AML-193 (cell line): Measurements from ENCODE around the gene CHST8.

ENCODE experiments used
- DNase-seq, 2 experiments: peaks; one replicate each; lab custom pipeline; 2025; lab: John Stamatoyannopoulos, UW

Gene CHST8

DNA sequence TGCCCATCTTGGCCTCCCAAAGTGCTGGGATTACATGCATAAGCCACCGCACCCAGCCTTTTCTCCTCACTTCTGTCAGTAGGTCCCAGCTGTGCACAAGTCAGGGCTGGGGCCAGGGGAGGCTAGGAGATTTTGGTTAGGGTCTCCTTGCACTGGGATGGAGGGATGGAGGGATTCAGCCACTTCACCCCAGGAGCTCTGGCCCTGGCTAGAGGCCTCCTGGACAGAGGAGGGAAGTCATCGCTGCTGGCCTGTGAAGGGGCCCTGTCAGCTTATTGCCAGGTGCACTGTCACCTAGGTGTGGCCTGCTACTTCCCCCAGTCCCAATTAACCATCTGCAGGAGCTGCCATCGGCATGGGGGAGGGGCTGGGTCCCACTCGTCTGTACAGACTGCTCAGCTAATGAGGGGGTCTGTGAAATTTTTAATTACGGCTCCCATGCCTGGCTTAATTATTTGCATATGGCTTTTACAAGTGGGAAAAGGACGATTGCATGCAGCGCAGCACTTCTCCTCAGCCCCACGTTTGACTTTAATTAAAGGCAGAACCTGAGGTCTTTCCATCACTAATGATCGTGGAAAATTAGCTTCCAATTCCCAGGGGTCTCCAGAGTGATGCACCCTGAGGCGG lies 52.4 kb downstream of the CHST8 start:
- DNase-seq: no peak

DNA sequence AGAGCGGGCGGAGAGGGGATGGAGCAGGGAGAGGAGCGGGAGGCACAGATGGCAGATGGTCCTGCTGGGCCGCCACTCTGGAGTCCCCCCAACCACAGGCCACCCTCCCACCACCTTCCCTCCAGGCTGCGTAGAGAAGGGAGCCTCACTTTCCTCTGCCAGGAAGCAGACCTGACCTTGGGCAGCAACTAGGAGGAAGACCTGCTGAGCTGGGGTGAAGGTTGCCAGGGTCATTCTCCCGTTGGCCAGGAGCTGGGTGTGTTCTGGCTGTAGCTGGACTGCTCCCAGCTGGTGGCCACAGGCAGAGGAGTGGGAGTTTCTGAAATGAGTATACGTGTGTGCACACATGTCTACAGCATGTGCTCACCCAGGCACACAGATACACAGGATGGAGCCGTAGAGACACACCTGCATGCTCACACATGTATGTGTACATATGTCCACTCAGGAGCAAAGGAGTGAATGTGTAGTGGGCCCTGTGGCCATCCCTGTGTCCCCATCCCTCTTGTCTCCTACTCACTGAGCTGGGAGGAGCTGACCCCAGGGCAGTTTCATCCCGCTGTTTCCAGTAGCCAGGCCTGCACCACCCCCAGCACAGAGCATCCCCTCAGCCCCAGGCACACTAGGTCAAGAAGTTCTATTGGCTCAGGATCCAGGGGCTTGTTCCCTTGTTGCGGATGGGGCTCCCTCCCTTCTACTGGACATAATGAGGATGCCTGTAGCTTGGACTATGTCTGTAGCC lies 53.0 kb downstream of the CHST8 start:
- no peak for DNase-seq

GRCh38 chr19:33675501-33676124 lies 53.9 kb downstream of the CHST8 start:
- DNase-seq: no peak

GRCh38 chr19:33676999-33677665 lies 55.4 kb downstream of the CHST8 start:
- no peak for DNase-seq

DNA sequence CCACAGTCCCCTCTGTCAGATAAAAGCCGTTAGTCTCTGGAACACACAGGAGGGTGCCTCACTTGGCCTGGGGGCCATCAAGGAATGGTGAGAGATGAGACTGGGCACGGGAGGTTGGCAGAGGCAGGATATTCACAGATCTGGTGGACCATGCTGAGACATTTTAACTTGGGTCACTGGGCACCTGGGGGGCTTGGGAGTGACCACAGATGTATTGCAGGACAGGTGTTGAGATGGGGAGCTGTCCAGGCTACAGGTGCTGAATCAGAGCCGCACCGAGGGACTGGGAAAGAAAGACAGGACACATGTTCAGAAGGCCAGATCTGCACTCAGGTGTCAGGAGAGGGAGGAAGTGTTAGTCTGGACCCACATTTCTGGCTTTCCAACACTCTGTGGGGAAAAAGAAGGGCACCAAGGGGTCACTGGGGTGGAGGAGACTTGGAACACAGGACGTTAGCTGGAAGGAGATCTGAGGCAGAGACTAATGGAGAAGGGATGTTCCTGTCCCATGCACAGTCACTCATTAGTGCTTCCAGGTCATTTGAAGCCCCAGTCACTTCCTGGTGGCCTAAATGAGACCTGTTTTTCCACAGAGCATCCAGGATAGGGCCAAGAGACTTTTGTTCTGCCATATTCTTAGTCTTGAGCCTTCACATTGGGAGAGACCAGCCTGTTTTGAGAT lies 56.1 kb downstream of the CHST8 start:
- DNase-seq: no peak

GRCh38 chr19:33678796-33679585 lies 57.2 kb downstream of the CHST8 start:
- no peak for DNase-seq

- no peak for DNase-seq
Measured at GRCh38 chr19:33679696-33680095, 57.9 kb downstream of the CHST8 start.

GRCh38 chr19:33681081-33681680 lies 59.4 kb downstream of the CHST8 start:
- DNase-seq: no peak

- no peak for DNase-seq
Measured at GRCh38 chr19:33683881-33684537, 62.3 kb downstream of the CHST8 start.

- DNase-seq: no peak
Measured at GRCh38 chr19:33684538-33685232, 62.9 kb downstream of the CHST8 start.

GRCh38 chr19:33685541-33685940 lies 63.8 kb downstream of the CHST8 start:
- no peak for DNase-seq

DNA sequence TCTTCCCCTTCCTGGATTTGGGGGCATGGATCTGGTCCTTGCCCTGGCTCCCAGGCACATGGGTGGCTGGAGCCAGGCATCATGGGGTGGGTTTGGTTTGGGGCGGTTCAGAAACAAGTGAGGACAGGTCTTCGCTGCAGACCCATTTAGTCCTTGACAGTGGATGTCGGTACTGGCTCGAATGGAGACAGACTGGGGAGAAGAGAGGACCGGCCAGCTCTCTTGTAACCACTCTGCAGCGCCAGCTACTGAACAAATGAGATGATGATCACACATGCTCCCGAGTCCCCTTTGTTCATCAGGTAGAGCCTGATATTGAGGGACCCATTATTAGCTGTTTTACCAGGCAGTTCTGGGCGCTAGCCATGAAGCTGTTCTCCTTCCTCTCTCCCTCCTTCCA lies 64.5 kb downstream of the CHST8 start:
- no peak for DNase-seq

- no peak for DNase-seq
Measured at GRCh38 chr19:33686687-33687480, 65.1 kb downstream of the CHST8 start.

- DNase-seq: no peak
Measured at GRCh38 chr19:33687481-33688170, 65.9 kb downstream of the CHST8 start.

GRCh38 chr19:33688171-33688992 lies 66.6 kb downstream of the CHST8 start:
- no peak for DNase-seq

- DNase-seq: no peak
Measured at GRCh38 chr19:33689138-33689746, 67.5 kb downstream of the CHST8 start.

GRCh38 chr19:33689868-33690267 lies 68.1 kb downstream of the CHST8 start:
- DNase-seq: no peak
